HG03378 (cell line): Measurements from ENCODE around the gene IGFBP6.

Source experiments
- ATAC-seq: cut with Tn5 transposase; IDR thresholded peaks from one replicate; pipeline ENCODE4 v1.9.1; 2021; ENCODE audit warnings: mild to moderate bottlenecking, moderate library complexity; ENCODE audit not compliant: unreplicated experiment

The IGFBP6 gene

DNA sequence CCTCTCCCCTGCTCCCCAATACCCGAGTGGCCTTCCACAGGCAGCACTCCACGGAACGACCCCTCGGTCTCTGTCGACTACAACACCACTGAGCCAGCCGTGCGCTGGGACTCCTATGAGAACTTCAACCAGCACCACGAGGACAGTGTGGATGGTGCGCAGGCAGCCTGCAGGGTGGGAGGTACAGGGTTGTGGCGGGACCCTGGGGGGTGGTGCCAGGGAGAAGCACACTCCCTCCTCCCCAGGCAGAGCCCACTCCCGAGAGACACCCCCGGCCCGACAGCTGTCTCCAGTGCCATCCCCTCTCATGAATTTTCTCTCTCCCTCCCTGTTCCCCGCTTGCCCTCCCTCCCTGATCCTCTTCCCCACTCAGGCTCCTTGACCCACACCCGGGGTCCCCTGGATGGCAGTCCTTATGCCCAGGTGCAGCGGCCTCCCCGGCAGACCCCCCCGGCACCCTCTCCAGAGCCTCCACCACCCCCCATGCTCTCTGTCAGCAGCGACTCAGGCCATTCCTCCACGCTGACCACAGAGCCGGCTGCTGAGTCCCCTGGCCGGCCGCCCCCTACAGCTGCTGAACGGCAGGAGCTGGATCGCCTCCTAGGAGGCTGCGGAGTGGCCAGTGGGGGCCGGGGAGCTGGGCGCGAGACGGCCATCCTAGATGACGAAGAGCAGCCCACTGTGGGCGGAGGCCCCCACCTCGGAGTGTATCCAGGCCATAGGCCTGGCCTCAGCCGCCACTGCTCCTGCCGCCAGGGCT is 38.6 kb upstream of the IGFBP6 start:
- no peak for ATAC-seq

GRCh38 chr12:53059434-53060063 is 37.9 kb upstream of the IGFBP6 start:
- ATAC-seq: no peak

DNA sequence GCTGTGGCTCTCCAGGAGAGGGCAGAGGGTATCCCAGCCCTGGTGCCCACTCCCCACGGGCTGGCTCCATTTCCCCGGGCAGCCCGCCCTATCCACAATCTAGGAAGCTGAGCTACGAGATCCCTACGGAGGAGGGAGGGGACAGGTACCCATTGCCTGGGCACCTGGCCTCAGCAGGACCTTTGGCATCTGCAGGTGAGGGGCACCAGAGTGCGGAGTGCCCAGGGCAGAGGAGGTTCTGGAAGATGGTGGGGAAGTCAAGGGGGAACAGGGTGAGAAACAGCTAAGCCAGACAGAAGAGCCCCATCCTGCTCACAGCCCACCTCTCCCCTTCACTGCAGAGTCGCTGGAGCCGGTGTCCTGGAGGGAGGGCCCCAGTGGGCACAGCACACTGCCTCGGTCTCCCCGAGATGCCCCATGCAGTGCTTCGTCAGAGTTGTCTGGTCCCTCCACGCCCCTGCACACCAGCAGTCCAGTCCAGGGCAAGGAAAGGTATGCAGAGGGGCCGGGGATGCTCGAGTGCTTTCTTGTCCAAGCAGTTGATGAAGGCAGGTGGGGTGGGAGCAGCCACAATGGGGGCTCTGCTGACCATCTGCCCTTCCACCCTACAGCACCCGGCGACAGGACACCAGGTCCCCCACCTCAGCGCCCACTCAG is 37.3 kb upstream of the IGFBP6 start:
- ATAC-seq: no peak

DNA sequence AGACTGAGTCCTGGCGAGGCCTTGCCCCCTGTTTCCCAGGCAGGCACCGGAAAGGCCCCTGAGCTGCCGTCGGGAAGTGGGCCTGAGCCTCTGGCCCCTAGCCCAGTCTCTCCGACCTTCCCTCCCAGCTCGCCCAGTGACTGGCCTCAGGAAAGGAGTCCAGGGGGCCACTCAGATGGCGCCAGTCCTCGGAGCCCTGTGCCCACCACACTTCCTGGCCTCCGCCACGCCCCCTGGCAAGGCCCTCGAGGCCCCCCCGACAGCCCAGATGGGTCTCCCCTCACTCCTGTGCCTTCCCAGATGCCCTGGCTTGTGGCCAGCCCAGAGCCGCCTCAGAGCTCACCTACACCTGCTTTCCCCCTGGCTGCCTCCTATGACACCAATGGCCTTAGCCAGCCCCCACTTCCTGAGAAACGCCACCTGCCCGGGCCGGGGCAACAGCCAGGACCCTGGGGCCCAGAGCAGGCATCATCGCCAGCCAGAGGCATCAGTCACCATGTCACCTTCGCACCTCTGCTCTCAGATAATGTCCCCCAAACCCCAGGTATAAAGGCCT is 36.7 kb upstream of the IGFBP6 start:
- ATAC-seq: no peak

GRCh38 chr12:53061404-53062010 is 36.0 kb upstream of the IGFBP6 start:
- no peak for ATAC-seq

GRCh38 chr12:53062011-53062961 is 35.2 kb upstream of the IGFBP6 start:
- ATAC-seq: no peak

- no peak for ATAC-seq
These were observed 34.3 kb upstream of the IGFBP6 start for GRCh38 chr12:53062977-53063707.

GRCh38 chr12:53063708-53064612 is 33.5 kb upstream of the IGFBP6 start:
- no peak for ATAC-seq

- ATAC-seq: no peak
These were observed 32.6 kb upstream of the IGFBP6 start for GRCh38 chr12:53064613-53065436.

DNA sequence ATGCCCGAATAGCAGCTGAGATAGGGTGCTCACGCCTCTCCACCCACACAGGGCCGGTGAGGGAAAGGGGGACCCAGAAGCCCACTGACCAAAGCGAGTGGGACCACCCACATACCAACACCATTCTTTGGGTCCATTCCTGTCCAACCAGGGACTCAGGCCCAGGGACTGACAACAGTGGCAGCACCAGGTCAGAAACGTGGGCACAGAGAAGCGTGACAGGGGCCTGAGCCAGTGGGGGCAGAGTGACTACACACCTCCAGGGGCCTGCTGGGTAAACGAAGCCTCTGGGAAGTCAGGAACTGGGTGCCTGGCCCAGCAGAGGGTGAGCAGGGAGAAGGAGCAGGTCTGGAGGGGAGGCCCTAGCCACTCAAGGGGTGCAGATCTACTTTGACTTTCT is 32.0 kb upstream of the IGFBP6 start:
- ATAC-seq: no peak

- no peak for ATAC-seq
These were observed 31.2 kb upstream of the IGFBP6 start for GRCh38 chr12:53065975-53066931.

- ATAC-seq: no peak
These were observed 30.1 kb upstream of the IGFBP6 start for GRCh38 chr12:53067074-53067992.

- no peak for ATAC-seq
These were observed 29.3 kb upstream of the IGFBP6 start for GRCh38 chr12:53067993-53068770.

DNA sequence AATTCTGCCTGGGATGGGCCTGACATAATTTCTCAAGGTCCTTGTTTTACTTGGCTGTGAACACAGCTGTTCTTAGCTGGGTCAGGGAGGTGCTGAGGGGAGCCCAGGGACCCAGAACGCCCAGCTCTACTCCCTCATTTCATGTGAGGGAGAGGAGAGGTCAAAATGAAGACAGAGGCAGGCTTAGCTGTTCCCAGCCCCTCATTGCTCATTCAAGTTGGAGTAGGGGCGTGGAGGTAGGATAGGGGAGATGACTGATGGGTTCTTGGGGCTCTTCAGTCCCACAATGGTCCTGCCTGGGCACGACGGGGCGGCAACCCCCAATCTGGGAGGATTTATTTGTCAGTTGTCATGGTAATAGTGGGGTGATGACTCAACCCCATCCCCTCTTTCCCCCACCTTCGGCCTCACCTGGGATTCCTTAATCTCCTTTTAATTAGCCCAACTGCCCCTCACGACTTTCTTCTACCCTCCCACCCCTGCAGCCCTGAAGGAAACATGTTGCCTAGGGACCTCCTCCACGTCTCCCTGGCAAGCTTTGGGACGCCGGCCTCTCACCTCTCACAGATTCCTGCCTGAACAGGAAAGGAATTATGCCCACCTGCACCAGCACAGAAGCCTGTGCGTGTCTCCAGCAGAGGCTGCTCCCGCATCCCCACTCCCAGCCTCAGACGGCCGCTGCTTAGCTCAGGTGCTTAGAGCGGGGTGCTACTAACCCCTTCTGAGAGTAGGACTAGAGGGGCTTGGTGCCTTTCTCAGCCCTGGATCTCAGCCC is 28.5 kb upstream of the IGFBP6 start:
- no peak for ATAC-seq
